ENCODE data around the gene PPP6C. TPM values are rescaled to one million over a fixed set of nuclear protein-coding genes. Genes with fewer than 3 reads are reported as not detected.
A peak's percentile ranks its signal among the peaks of the same experiment; 100 is the strongest.
"Not testable (repeated sequence)": the region's sequence is repeated elsewhere in the genome, so short reads cannot be mapped to it uniquely, and the experiment has no call there.

Gene PPP6C
- total RNA-seq = 10 to 100 TPM; 56.4 to 57.6 TPM

DNA sequence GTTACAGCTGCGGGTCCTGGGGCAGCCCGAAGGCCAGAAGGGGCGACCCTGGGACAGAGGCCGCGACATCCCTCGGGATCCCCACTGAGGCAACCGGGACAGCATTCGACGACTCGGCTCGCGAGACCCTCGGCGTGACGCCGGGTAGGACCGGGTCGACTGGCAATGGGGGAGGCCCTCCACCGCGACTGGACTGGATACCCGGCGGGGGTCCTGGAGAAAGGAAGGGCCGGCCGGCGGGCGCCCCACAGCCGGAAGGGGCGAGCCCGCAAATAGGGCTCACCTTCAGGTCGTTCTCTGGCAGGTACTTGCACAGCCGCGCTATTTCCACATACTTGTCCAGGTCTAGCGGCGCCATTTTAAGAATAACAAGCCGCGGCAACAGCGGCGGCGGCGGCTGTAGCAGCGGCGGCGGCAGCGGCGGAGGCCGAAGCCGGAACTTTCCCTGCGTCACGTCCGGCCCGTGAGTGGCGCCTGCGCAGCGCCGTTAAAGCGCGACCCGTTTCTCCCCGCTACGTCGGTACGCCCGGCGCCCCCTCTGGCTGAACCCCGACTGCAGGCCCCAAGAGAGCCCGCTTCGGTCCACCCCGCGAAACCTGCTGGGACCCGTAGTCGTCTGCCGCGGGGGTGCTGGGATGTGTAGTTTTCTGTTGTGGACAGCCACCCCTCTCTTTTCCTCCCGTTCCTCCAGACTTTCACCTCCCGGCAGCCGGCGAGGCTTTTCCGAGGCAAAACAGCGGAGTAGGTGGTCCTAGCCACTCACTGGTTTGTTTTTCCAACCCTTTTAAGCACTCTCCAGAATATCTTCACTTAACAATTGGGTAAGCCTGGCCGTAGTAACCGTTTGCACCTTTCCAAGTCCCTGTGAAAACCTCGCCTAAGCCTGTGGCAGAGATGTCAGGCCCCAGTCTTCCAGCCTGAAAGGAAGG is at the start of gene PPP6C:
Gene PPP6C (minus strand): TSS at position 443 of the 929 bp plus-strand sequence. CDS start 85 bp downstream, at position 358.
- Mint-ChIP-seq H3K9me3 (no peaks in the 10 kb centered on the region), H3K4me3 (peak within 1 kb of the TSS; percentile 85), H3K4me1 (peaks cover 43% of the 10 kb centered on the region), H3K27me3 (no peaks in the 10 kb centered on the region), H3K36me3 (ENCODE audit: low read depth) (peaks cover 11% of the 10 kb centered on the region), H3K27ac (peak within 1 kb of the TSS; percentile 91)
- POLR2A ChIA-PET = interaction anchor here (1.0 to 4.0 kb wide), 12 partner anchors 11 to 328 kb away, joined by 3 to 50 read pairs (median 4); partner anchors contain the start of genes HSPA5 and RABEPK
- CTCF ChIA-PET = interaction anchor here (1.2 to 1.4 kb wide), 5 partner anchors 10 to 72 kb away, joined by 3 to 14 read pairs (median 7); partner anchors contain the start of genes GAPVD1, HSPA5, RABEPK and SCAI
- peak; percentile 98 for DNase-seq

DNA sequence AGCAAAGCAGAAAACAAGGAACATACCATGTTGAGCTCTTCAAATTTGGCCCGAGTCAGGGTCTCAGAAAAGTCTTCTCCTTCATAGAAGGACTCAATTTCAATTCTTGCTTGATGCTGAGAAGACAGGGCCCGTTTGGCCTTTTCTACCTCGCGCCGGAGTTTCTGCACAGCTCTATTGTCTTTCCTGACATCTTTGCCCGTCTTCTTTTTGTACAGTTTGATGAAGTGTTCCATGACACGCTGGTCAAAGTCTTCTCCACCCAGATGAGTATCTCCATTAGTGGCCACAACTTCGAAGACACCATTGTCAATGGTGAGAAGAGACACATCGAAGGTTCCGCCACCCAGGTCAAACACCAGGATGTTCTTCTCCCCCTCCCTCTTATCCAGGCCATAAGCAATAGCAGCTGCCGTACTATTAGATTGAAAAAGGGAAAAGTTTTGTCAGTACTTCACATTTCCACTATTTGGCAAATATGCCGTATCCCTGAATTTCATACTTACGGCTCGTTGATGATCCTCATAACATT is 49.4 kb upstream of the PPP6C start:
- peak overlapping the region; percentile 92 for H3K4me3 Mint-ChIP-seq
- POLR2A ChIA-PET = interaction anchor here (0.9 to 1.4 kb wide), 7 partner anchors 11 to 41 kb away, joined by 3 to 6 read pairs (median 3); no protein-coding TSS in a partner anchor

DNA sequence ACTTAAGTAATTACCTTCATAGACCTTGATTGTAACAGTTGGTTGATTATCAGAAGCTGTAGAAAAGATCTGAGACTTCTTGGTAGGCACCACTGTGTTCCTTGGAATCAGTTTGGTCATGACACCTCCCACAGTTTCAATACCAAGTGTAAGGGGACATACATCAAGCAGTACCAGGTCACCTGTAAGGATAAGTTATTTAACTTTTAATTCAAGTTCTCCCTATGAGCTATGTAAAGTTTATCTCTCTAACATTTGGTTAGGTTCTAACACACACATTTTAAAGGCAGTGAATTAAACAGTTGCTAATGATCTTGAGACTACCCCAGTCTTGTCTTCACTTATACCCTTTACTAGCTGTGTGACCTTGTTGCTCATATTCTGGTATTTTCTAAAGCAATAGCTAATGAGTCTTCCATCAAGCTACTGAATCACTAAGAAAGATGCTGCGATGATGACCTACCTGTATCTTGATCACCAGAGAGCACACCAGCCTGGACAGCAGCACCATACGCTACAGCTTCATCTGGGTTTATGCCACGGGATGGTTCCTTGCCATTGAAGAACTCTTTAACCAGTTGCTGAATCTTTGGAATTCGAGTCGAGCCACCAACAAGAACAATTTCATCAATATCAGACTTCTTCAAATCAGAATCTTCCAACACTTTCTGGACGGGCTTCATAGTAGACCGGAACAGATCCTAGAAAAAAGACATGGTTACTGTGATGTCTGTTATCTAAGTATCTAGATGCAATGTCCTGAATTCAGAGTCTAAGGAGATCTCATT is 48.7 kb upstream of the PPP6C start:
- peak overlapping the region; percentile 40 for H3K27ac Mint-ChIP-seq
- no peaks in the 10 kb centered on the region for H3K27me3 Mint-ChIP-seq
- peaks cover 56% of the 10 kb centered on the region for H3K4me1 Mint-ChIP-seq
- DNase-seq = no peak
- peak overlapping the region; percentile 92 for H3K4me3 Mint-ChIP-seq
- CTCF ChIA-PET = interaction anchor here (0.6 to 1.1 kb wide), 3 partner anchors 16 to 123 kb away, joined by 3 to 4 read pairs (median 3); no protein-coding TSS in a partner anchor
- no peaks in the 10 kb centered on the region for H3K9me3 Mint-ChIP-seq
- POLR2A ChIA-PET = interaction anchor here (0.6 to 4.5 kb wide), 12 partner anchors 10 to 98 kb away, joined by 3 to 17 read pairs (median 4); partner anchors contain the start of gene GAPVD1
- peaks cover 80% of the 10 kb centered on the region for H3K36me3 Mint-ChIP-seq (ENCODE audit: low read depth)

More for the DNA sequence above, 49.4 kb upstream of the PPP6C start:
- H3K9me3 Mint-ChIP-seq = no peaks in the 10 kb centered on the region
- no peak for DNase-seq
- peaks cover 76% of the 10 kb centered on the region for H3K36me3 Mint-ChIP-seq (ENCODE audit: low read depth)
- no peaks in the 10 kb centered on the region for H3K27me3 Mint-ChIP-seq
- H3K27ac Mint-ChIP-seq = peak overlapping the region; percentile 40
- CTCF ChIA-PET = interaction anchor here (0.7 to 1.1 kb wide), 3 partner anchors 16 to 123 kb away, joined by 3 to 4 read pairs (median 3); no protein-coding TSS in a partner anchor
- peaks cover 60% of the 10 kb centered on the region for H3K4me1 Mint-ChIP-seq

DNA sequence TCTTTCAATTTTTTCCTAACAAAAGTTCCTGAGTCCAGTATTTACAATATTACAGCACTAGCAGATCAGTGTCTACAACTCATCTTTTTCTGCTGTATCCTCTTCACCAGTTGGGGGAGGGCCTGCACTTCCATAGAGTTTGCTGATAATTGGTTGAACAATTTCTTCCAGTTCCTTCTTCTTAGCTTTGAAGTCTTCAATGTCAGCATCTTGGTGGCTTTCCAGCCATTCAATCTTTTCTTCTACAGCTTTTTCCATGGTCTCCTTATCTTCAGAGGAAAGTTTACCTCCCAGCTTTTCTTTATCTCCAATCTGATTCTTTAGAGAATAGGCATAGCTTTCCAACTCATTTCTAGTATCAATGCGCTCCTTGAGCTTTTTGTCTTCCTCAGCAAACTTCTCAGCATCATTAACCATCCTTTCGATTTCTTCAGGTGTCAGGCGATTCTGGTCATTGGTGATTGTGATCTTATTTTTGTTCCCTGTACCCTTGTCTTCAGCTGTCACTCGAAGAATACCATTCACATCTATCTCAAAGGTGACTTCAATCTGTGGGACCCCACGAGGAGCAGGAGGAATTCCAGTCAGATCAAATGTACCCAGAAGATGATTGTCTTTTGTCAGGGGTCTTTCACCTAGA is 47.0 kb upstream of the PPP6C start:
- DNase-seq, CTCF ChIA-PET, H3K9me3 Mint-ChIP-seq, H3K27me3 Mint-ChIP-seq: not testable (repeated sequence)
- peaks cover 46% of the 10 kb centered on the region for H3K4me1 Mint-ChIP-seq
- POLR2A ChIA-PET = interaction anchor here (1.7 to 4.5 kb wide), 3 partner anchors 9 to 46 kb away, joined by 9 to 17 read pairs (median 10); partner anchors contain the start of gene GAPVD1
- H3K4me3 Mint-ChIP-seq = peak overlapping the region; percentile 31
- H3K27ac Mint-ChIP-seq = peak overlapping the region; percentile 36
- H3K36me3 Mint-ChIP-seq (ENCODE audit: low read depth) = peaks cover 78% of the 10 kb centered on the region

DNA sequence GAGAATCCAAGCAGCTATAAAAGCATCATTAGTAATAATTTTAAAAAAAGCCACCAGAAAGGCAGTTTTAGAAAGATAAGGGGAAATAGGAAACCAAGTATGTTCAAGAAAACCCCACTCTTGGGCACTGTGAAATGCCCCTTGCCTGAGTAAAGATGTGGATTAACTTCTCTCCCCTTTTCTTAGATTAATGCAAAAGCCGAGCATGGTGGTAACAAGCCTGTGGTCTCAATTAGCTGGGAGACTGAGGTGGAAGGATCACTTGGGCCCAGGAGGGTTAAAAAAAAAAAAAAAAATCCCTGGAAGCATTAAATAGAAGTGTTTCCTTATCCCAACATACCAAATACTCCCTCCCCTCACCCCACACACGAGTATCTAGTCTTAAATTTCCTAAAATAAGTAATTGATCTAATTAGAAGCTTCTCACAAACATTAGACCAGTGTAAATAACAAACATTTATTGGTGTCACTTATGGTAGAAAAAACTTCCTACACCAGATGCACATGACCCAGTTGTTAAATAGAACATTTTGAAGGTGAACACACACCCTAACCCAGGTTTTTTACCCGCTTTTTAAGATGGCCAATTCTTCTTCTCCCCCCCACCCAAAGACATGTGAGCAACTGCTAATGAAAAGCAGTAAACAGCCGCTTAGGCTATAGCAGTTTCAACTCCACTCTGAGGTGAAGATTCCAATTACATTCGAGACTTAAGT is 46.4 kb upstream of the PPP6C start:
- POLR2A ChIA-PET = interaction anchor here (1.7 to 4.5 kb wide), 3 partner anchors 10 to 45 kb away, joined by 9 to 17 read pairs (median 10); partner anchors contain the start of gene GAPVD1
- CTCF ChIA-PET = no interaction called here
- no peaks in the 10 kb centered on the region for H3K27me3 Mint-ChIP-seq

DNA sequence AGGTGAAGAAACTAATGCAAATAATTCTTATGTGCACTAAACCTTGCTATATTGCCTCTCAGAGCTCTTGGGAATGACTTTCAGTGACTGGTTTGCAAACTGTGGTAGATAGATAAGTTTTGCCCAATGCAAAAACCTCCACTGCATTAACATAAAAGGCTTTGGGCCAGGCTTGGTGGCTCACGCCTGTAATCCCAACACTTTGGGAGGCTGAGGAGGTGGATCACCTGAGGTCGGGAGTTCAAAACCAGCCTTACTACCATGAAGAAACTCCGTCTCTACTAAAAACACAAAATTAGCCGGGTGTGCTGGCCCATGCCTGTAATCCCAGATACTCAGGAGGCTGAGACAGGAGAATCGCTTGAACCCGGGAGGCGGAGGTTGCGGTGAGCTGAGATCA is 44.5 kb upstream of the PPP6C start:
- CTCF ChIA-PET, H3K27ac Mint-ChIP-seq, H3K4me3 Mint-ChIP-seq, H3K27me3 Mint-ChIP-seq, DNase-seq, H3K9me3 Mint-ChIP-seq: not testable (repeated sequence)
- POLR2A ChIA-PET = interaction anchor here (1.2 to 4.5 kb wide), 2 partner anchors 8 to 28 kb away, joined by 4 to 17 read pairs; partner anchors contain the start of gene GAPVD1
- H3K36me3 Mint-ChIP-seq (ENCODE audit: low read depth) = peaks cover 56% of the 10 kb centered on the region
- peaks cover 41% of the 10 kb centered on the region for H3K4me1 Mint-ChIP-seq

More for the DNA sequence above, 46.4 kb upstream of the PPP6C start:
- H3K4me1 Mint-ChIP-seq = peaks cover 46% of the 10 kb centered on the region
- H3K4me3 Mint-ChIP-seq = no peak overlapping the region
- no peaks in the 10 kb centered on the region for H3K9me3 Mint-ChIP-seq
- DNase-seq = no peak
- H3K36me3 Mint-ChIP-seq (ENCODE audit: low read depth) = peaks cover 72% of the 10 kb centered on the region
- H3K27ac Mint-ChIP-seq = peak overlapping the region; percentile 36

DNA sequence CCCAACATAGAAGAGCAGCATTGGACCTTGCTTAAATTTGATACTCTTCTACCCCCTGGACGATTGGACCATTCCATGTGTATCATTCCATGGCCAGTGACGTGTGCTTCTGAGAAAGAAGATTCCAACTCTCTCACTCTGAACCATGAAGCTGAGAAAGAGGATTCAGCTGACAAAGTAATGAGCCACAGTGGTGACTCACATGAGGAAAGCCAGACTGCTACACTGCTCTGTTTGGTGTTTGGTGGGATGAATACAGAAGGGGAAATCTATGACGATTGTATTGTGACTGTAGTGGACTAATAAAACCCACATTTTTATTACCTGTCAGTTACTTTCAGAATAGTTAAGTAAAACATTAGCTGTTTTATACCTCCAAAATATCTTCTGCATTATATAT is 44.1 kb upstream of the PPP6C start:
- POLR2A ChIA-PET = interaction anchor here (1.2 kb wide), 1 partner anchor 8 kb away, joined by 4 read pairs; no protein-coding TSS in a partner anchor
- no peak overlapping the region for H3K4me3 Mint-ChIP-seq

DNA sequence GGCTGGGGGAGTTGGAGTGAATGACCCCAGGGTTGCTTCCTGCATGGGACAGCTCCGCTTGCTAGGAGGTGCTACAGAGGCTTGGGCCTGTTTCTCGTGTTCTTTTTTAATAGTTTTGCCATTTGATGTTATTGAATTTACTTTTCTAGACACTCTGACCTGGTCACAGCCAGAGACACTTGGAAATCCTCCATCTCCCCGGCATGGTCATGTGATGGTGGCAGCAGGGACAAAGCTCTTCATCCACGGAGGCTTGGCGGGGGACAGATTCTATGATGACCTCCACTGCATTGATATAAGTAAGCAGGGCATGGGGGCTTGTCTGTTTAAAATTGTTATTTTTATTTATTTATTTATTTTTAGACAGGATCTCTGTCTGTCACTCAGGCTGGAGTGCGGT is 38.2 kb upstream of the PPP6C start:
- Mint-ChIP-seq H3K9me3 (no peaks in the 10 kb centered on the region), H3K4me1 (no peaks in the 10 kb centered on the region), H3K36me3 (ENCODE audit: low read depth) (peaks cover 4% of the 10 kb centered on the region), H3K27me3 (no peaks in the 10 kb centered on the region), H3K27ac (no peak overlapping the region), H3K4me3 (no peak overlapping the region)
- DNase-seq = no peak
- POLR2A ChIA-PET = interaction anchor here (1.4 to 2.6 kb wide), 2 partner anchors 10 to 13 kb away, joined by 5 to 11 read pairs; partner anchors contain the start of gene HSPA5
- CTCF ChIA-PET = interaction anchor here (1.1 kb wide), 1 partner anchor 33 kb away, joined by 3 read pairs; the partner anchor contains the start of gene GAPVD1

More for the DNA sequence above, 44.1 kb upstream of the PPP6C start:
- Mint-ChIP-seq H3K9me3 (no peaks in the 10 kb centered on the region), H3K36me3 (ENCODE audit: low read depth) (peaks cover 52% of the 10 kb centered on the region), H3K27ac (no peak overlapping the region), H3K27me3 (no peaks in the 10 kb centered on the region), H3K4me1 (peaks cover 36% of the 10 kb centered on the region)
- DNase-seq = no peak
- CTCF ChIA-PET = no interaction called here

DNA sequence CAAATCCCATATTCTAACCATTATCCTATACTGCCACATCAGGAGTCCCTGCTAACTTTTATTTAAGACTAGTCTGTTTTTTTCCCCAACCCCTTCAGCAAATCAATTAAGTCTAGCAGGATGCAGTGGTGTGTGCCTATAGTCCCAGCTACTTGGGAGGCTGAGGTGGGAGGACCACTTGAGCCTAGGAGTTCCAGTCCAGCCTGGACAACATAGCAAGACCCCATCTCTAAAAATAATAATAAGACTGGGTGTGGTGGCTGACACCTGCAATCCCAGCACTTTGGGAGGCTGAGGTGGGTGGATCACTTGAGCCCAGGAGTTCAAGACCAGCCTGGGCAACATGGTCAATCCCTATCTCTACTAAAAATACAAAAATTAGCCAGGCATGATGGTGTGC is 35.3 kb upstream of the PPP6C start:
- not testable (repeated sequence) for H3K9me3 Mint-ChIP-seq; H3K4me1 Mint-ChIP-seq; DNase-seq; H3K4me3 Mint-ChIP-seq; H3K27ac Mint-ChIP-seq; H3K36me3 Mint-ChIP-seq (ENCODE audit: low read depth); H3K27me3 Mint-ChIP-seq
- POLR2A ChIA-PET = interaction anchor here (1.2 to 2.8 kb wide), 2 partner anchors 17 to 25 kb away, joined by 3 to 14 read pairs; partner anchors contain the start of gene HSPA5
- CTCF ChIA-PET = interaction anchor here (0.7 kb wide), 1 partner anchor 8 kb away, joined by 3 read pairs; no protein-coding TSS in a partner anchor

DNA sequence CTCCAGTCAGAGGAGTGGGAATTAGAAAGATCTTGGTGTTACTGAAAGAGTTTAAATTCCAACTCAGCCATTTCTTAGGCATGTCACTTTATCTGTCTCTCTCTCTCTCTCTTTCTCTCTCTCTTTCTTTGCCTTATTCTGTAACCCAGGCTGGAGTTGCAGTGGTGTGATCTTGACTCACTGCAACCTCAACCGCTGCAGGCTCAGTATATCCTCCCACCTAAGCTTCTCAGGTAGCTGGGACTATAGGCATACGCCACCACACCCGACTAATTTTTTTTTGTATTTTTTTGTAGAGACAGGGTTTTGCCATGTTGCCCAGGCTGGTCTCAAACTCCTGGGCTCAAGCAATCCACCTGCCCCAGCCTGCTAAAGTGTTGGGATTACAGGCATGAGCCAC is 29.0 kb upstream of the PPP6C start:
- Mint-ChIP-seq H3K4me1 (no peaks in the 10 kb centered on the region), H3K36me3 (ENCODE audit: low read depth) (peaks cover 18% of the 10 kb centered on the region), H3K9me3 (no peaks in the 10 kb centered on the region), H3K4me3 (no peak overlapping the region), H3K27ac (no peak overlapping the region), H3K27me3 (no peaks in the 10 kb centered on the region)
- POLR2A ChIA-PET = no interaction called here
- DNase-seq = no peak
- CTCF ChIA-PET = no interaction called here

DNA sequence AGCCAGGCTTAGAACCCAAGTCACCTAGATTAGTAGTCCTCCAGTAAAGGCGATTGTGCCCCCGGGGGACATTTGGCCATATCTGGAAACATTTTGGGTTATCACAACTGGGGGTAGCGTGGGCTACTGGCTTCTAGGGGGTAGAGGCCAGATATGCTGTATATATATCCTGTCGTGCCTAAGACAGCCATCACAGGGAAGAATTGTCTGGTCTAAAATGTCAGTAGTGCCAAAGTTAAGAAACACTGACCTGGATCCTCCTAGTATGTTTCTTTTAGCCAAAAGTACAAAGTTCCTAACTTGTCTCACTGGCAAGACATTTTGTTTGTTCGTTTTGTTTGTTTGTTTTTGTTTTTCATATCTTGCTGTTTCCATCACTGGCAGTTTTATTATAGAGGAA is 24.6 kb upstream of the PPP6C start:
- Mint-ChIP-seq H3K27me3 (no peaks in the 10 kb centered on the region), H3K36me3 (ENCODE audit: low read depth) (peaks cover 19% of the 10 kb centered on the region), H3K27ac (no peak overlapping the region), H3K4me1 (no peaks in the 10 kb centered on the region), H3K9me3 (no peaks in the 10 kb centered on the region), H3K4me3 (no peak overlapping the region)
- POLR2A ChIA-PET = no interaction called here
- DNase-seq = no peak
- CTCF ChIA-PET = no interaction called here

Data from activated CD4-positive, alpha-beta memory T cell treated with anti-CD3 and anti-CD28 coated beads, Interleukin-2, amount 10 ng/mL, durations not matched to agents 7 days and 5 days (primary cell).